Measurements from ENCODE around the gene CUL4B.

The CUL4B gene

GRCh38 chrX:120561634-120562568 lies 1.1 kb upstream of the CUL4B start:
- H3K4me3 ChIP-seq (replicated peaks in 1 of 2; ENCODE audit: low read depth in 2 of 2, low read length in 2 of 2), result peak overlapping the region; percentile 36 to 55
- no peak for TF ChIP-seq CTCF (IDR thresholded peaks at IDR 0.05; ENCODE audit: low read depth, low read length)
- no peak for DNase-seq (ENCODE audit: low read depth in 2 of 2)

DNA sequence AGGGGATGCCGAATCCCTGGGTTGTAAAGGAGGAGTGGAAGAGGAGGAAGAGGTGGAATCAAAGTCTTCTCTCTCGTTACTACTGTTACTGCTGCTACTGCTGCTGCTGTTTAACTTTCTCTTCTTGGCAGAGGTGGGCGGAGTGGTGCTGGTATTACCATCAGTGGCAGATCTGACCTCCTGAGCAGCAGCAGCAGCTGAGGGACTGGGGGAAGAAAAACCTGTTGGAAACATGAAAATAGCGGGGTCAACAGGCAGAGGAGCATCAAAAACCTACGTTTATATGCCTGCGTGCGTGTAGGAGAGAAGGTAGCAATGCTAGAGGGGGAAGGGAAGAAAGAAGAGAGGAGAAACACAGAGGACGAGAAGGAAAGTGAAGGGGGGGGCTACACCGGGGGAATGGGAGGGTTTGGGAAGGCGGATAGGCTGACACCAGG lies 339 bp downstream of the CUL4B start:
- no peak for TF ChIP-seq CTCF (IDR thresholded peaks at IDR 0.05; ENCODE audit: low read depth, low read length)
- H3K4me3 ChIP-seq (replicated peaks in 1 of 2; ENCODE audit: low read depth in 2 of 2, low read length in 2 of 2), result peak overlapping the region; percentile 64 to 72
- no peak for DNase-seq (ENCODE audit: low read depth in 2 of 2)

- peak in 1 of 2 donors; percentile 12 for DNase-seq (ENCODE audit: low read depth in 2 of 2)
- H3K4me3 ChIP-seq (replicated peaks in 1 of 2; ENCODE audit: low read depth in 2 of 2, low read length in 2 of 2), result peak overlapping the region; percentile 64 to 72
- no peak for TF ChIP-seq CTCF (IDR thresholded peaks at IDR 0.05; ENCODE audit: low read depth, low read length)
Observed at GRCh38 chrX:120559804-120560203, 958 bp downstream of the CUL4B start.

GRCh38 chrX:120556251-120556650 lies 4.5 kb downstream of the CUL4B start:
- H3K4me3 ChIP-seq (replicated peaks in 1 of 2; ENCODE audit: low read depth in 2 of 2, low read length in 2 of 2), result no peak overlapping the region
- no peak for DNase-seq (ENCODE audit: low read depth in 2 of 2)
- TF ChIP-seq CTCF (IDR thresholded peaks at IDR 0.05; ENCODE audit: low read depth, low read length), result no peak

DNA sequence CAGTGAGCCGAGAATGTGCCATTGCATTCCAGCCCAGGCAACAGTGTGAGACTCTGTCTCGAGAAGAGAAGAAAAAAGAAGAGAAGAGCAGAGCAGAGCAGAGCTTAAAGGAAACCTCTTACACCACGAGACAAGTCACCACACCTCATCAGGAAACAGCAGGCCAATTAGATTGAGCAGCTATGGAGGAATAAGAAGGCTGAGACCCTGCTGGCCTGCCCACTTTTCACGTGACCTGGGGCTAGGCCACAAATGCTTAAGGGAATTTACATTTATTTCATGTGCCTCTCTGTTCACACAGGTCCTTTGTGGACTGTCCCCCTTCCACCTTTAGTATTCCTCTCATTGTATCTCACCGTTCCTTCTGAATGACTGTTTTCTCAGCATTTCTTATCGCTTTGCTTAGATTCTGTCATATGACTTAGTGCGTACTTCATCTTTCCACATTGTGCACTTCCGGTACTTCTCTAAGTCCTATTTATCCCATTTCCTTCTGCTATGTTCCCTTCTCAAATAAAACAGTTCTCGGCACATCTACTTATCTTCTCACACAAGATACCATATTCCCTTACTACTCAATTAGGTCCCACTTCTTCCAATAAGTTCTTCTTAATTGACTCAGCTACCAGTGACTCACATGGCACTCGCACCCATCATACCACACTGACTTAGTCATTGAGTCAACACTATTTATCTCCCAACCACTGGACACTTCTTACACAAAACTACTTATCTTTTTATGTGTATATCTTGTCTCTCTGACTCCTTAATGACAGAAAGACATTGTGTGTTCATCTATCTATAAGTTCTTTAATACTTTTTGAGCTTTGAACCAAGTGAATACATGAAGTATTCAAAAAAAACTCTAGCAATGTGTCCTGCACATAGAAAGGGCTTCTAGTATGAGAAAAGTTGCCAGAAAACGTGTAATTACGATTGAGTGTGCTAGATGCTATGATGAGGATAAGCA lies 11.0 kb downstream of the CUL4B start:
- no peak for TF ChIP-seq CTCF (IDR thresholded peaks at IDR 0.05; ENCODE audit: low read depth, low read length)
- DNase-seq (ENCODE audit: low read depth in 2 of 2), result peak; percentile 91
- H3K4me3 ChIP-seq (replicated peaks in 1 of 2; ENCODE audit: low read depth in 2 of 2, low read length in 2 of 2), result no peak overlapping the region

DNA sequence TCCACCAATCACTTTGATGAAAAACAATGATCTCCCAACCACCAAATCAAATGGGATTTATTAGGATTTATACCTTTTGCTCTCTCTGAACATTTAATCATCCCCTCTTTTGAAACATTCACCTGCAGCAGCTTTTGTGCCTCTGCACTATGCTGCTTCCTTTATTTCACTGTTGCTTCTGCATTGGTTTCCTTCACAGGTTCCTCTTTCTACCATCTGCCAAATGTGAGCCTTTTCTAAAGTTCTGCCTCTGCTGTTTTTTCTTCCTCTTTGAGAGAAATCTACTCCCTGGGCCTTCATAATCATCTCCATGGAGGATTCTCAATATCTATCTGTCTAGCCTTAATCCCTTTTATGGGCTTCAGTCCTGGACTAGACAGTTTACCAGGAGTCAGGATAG lies 24.7 kb downstream of the CUL4B start:
- no peak for TF ChIP-seq CTCF (IDR thresholded peaks at IDR 0.05; ENCODE audit: low read depth, low read length)
- no peak for DNase-seq (ENCODE audit: low read depth in 2 of 2)
- H3K4me3 ChIP-seq (replicated peaks in 1 of 2; ENCODE audit: low read depth in 2 of 2, low read length in 2 of 2), result no peak overlapping the region

Measured in cardiac fibroblast (primary cell).